GM23338 (cell line): ENCODE measurements around the gene MED13L. TPM values are rescaled to one million over a fixed set of nuclear protein-coding genes. Genes with fewer than 3 reads are reported as not detected.

Experiments
- ATAC-seq: fragments of 200-7000 bp; cut with Tn5 transposase; 3 replicates; pipeline ENCODE4 v1.9.1; 2020
- DNase-seq: peaks from one replicate; pipeline ENCODE4 v3.0.0-alpha.2; 2015; ENCODE audit warnings: low spot score
- H2AFZ ChIP-seq: fragments of 200-600 bp; sonication (generic); 2 replicates; pipeline ENCODE4 v1.8.0; 2016; ENCODE audit warnings: antibody characterized with exemption, mild to moderate bottlenecking, moderate library complexity
- H3F3A ChIP-seq: fragments of 200-600 bp; sonication (generic); replicated peaks from 2 replicates; pipeline ENCODE4 v1.8.0; 2017; ENCODE audit warnings: antibody characterized with exemption, mixed run types, low read depth
- H3K27ac ChIP-seq: fragments of 200-600 bp; sonication (generic); 2 replicates; pipeline ENCODE4 v1.6.1; 2016; ENCODE audit warnings: low read depth
- H3K27me3 ChIP-seq: fragments of 200-600 bp; sonication (generic); 2 replicates; pipeline ENCODE4 v1.8.0; 2016; ENCODE audit warnings: mild to moderate bottlenecking, mixed run types, moderate library complexity; ENCODE audit not compliant: insufficient read depth
- H3K36me3 ChIP-seq: fragments of 200-600 bp; sonication (generic); 2 replicates; pipeline ENCODE4 v1.8.0; 2016; ENCODE audit warnings: mild to moderate bottlenecking; ENCODE audit not compliant: insufficient read depth
- H3K4me1 ChIP-seq: fragments of 200-600 bp; sonication (generic); 2 replicates; pipeline ENCODE4 v1.8.0; 2016; ENCODE audit warnings: mild to moderate bottlenecking, moderate library complexity; ENCODE audit not compliant: insufficient read depth
- H3K4me2 ChIP-seq: fragments of 200-600 bp; sonication (generic); 2 replicates; pipeline ENCODE4 v1.7.1; 2017; ENCODE audit warnings: mixed run types
- H3K4me3 ChIP-seq: fragments of 200-600 bp; sonication (generic); 2 replicates; pipeline ENCODE4 v1.6.1; 2016; ENCODE audit warnings: mixed run types
- H3K79me2 ChIP-seq: fragments of 200-600 bp; sonication (generic); replicated peaks from 2 replicates; pipeline ENCODE4 v1.8.0; 2017; ENCODE audit warnings: mild to moderate bottlenecking; ENCODE audit not compliant: insufficient read depth
- H3K9me2 ChIP-seq: fragments of 200-600 bp; sonication (generic); 2 replicates; pipeline ENCODE4 v1.8.0; 2017; ENCODE audit not compliant: insufficient read depth
- H4K20me1 ChIP-seq: fragments of 200-600 bp; sonication (generic); replicated peaks from 2 replicates; pipeline ENCODE4 v1.8.0; 2017; ENCODE audit warnings: mild to moderate bottlenecking; ENCODE audit not compliant: insufficient read depth
- H3K27ac Mint-ChIP-seq: 2 replicates; pipeline ENCODE4 v1.8.0; 2020; ENCODE audit warnings: inconsistent platforms, mild to moderate bottlenecking, moderate library complexity, mixed read lengths
- H3K27me3 Mint-ChIP-seq: 3 replicates; pipeline ENCODE4 v1.8.0; 2022; ENCODE audit warnings: low read depth, mild to moderate bottlenecking, moderate library complexity, mixed read lengths, inconsistent platforms; ENCODE audit not compliant: insufficient read depth, poor library complexity
- H3K36me3 Mint-ChIP-seq: 3 replicates; pipeline ENCODE4 v1.8.0; 2021; ENCODE audit warnings: low read depth, mild to moderate bottlenecking, inconsistent platforms, moderate library complexity, mixed read lengths
- H3K4me1 Mint-ChIP-seq: 3 replicates; pipeline ENCODE4 v1.8.0; 2020; ENCODE audit warnings: mild to moderate bottlenecking, inconsistent platforms, mixed read lengths
- H3K4me3 Mint-ChIP-seq: 3 replicates; pipeline ENCODE4 v1.8.0; 2021; ENCODE audit warnings: moderate library complexity, mild to moderate bottlenecking, inconsistent platforms, mixed read lengths
- H3K9me3 Mint-ChIP-seq: 3 replicates; pipeline ENCODE4 v1.8.0; 2020; ENCODE audit warnings: moderate library complexity, mild to moderate bottlenecking, inconsistent platforms, mixed read lengths
- CTCF ChIP-seq, 2 experiments: fragments of 200-600 bp in 1 of 2; sonication (generic) in 1 of 2; conservative IDR thresholded peaks; 2 replicates each; pipeline versions ENCODE4 v1.5.1 to v1.6.1; 2016 to 2017; ENCODE audit warnings: antibody characterized with exemption in 2 of 2, low read depth in 2 of 2, mild to moderate bottlenecking in 2 of 2, moderate library complexity in 1 of 2
- POLR2AphosphoS5 ChIP-seq: IDR thresholded peaks from 2 replicates; pipeline ENCODE4 v1.6.1; 2016; ENCODE audit warnings: antibody characterized with exemption, low read depth
- REST ChIP-seq: IDR thresholded peaks from one replicate; pipeline ENCODE4 v1.6.1; 2018; ENCODE audit warnings: antibody characterized with exemption; ENCODE audit not compliant: unreplicated experiment
- ZNF462 ChIP-seq: fragments of 250-450 bp; sonication (Bioruptor Pico); IDR thresholded peaks from 2 replicates; pipeline ENCODE4 v1.5.0; 2020; ENCODE audit warnings: mild to moderate bottlenecking, moderate library complexity
- polyA plus RNA-seq: library from polyadenylated mRNA; unstranded; fragments of >200 nt; fragmentation: Nextera tagmentation; extraction: Ambion mirVana; gene quantifications from 2 replicates; pipeline ENCODE4 v1.2.1, GENCODE V29; 2016
- total RNA-seq: library from RNA; depleted of rRNA; stranded (reverse); fragments of >200 nt; shearing (Covaris generic); gene quantifications from 2 replicates; pipeline ENCODE4 v1.2.3, GENCODE V29; 2014

MED13L gene
- total and polyA plus RNA-seq, 2 experiments from 2014 or later, result 20.9 to 73.6 TPM

- H3K4me1 ChIP-seq, result no peaks in the 10 kb centered on the region
- no peak overlapping the region for H3K4me2 ChIP-seq
- H3K9me2 ChIP-seq, result no peaks in the 10 kb centered on the region
- no peaks in the 10 kb centered on the region for H4K20me1 ChIP-seq
- H3K4me3 ChIP-seq, result no peak overlapping the region
- ATAC-seq (no peak; the same call in 2 of the 3 replicates), DNase-seq (peak; percentile 69)
- H3F3A ChIP-seq, result no peaks in the 10 kb centered on the region
- H3K36me3 ChIP-seq, result no peaks in the 10 kb centered on the region
- Mint-ChIP-seq H3K4me3 (no peak overlapping the region), H3K9me3 (peaks cover 36% of the 10 kb centered on the region), H3K4me1 (no peaks in the 10 kb centered on the region; the same call in 2 of the 3 replicates), H3K27me3 (peaks cover 15% of the 10 kb centered on the region), H3K27ac (no peak overlapping the region), H3K36me3 (peaks cover 18% of the 10 kb centered on the region)
- H3K27ac ChIP-seq, result no peak overlapping the region
- no peak overlapping the region for H2AFZ ChIP-seq
- H3K27me3 ChIP-seq, result no peaks in the 10 kb centered on the region
- TF ChIP-seq CTCF (conservative IDR thresholded peaks at IDR 0.05; ENCODE audit: low read depth in 2 of 2) (peak; percentile 55 to 58), REST (no peak), POLR2AphosphoS5 (no peak), ZNF462 (CRISPR knock-in tag) (no peak)
- H3K79me2 ChIP-seq, result no peaks in the 10 kb centered on the region
Measured at GRCh38 chr12:115922952-115923564, 354.4 kb downstream of the MED13L start.
